Measurements from ENCODE around the gene IPO13.
A peak's percentile ranks its signal among the peaks of the same experiment; 100 is the strongest.

IPO13 gene

DNA sequence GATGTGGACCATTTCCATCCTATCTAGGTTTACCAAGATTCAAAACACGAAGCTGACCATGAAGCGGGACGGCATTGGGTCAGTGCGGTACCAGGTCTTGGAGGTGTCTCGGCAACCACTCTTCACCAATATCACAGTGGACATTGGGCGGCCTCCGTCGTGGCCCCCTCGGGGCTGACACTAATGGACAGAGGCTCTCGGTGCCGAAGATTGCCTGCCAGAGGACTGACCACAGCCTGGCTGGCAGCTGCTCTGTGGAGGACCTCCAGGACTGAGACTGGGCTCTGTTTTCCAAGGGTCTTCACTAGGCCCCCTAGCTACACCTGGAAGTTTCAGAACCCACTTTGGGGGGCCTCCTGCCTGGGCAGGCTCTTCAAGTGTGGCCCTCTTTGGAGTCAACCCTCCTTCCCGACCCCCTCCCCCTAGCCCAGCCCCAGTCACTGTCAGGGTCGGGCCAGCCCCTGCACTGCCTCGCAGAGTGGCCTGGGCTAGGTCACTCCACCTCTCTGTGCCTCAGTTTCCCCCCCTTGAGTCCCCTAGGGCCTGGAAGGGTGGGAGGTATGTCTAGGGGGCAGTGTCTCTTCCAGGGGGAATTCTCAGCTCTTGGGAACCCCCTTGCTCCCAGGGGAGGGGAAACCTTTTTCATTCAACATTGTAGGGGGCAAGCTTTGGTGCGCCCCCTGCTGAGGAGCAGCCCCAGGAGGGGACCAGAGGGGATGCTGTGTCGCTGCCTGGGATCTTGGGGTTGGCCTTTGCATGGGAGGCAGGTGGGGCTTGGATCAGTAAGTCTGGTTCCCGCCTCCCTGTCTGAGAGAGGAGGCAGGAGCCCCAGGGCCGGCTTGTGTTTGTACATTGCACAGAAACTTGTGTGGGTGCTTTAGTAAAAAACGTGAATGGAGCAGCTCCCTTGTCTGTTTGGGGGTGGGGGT lies 43.8 kb downstream of the IPO13 start:
- no peak for DNase-seq (ENCODE audit: low read depth in 2 of 2)

DNA sequence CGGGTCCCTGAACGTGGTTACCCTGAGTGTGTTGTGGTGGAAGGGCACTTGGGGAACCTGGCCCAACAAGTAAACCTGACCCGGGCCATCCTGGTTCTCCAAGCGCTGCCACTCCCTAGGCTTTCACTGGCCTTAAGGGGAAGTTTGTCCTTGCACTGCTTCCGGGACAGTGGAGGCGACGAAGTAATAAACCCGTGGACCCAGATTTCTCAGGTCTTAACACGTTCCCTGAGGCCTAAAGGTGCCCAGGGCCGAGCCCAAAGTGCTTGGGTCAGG lies 44.4 kb downstream of the IPO13 start:
- no peak for DNase-seq (ENCODE audit: low read depth in 2 of 2)

DNA sequence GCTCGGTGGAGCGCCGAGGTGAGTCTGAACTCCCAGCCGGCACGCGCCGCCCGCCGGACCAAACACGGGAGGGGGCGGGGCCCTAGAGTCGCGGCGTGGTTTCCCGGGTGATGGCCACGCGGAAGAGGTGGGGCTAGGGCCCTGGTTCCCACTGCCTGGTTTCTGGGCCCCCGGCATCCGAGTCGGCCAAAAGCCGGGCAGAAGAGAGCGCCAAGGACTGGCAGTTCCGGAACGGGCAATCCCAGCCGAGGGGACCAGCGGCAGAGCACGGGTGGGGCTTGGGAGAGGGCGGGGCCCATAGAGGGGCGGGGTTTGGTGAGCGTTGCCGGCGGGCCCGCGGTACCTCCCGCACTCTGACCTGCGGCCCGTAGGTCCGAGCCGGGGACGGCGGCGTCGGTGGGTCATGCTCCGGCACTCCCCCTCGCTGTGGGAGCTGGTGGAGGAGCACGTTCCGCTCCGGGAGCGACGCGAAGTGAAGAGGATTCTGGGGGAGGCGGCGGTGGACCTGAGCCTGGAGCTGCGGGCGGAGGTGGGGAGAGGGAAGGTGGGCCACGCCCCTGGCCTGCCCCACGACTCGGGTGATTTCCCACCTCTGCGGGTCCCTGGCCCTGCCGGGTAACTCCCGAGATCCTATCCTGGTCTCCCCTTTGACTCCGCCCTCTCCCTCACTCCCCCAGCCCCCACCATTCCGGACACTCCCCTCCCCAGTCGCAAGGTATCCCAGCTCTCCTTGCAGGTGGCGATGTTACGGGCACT lies 44.9 kb downstream of the IPO13 start, which contains the start of gene CCDC24:
TSS of gene CCDC24 (plus strand) at position 124 of the 756 bp plus-strand sequence. CDS start at position 404, 280 bp downstream.
- peak; percentile 60 to 76 for DNase-seq (ENCODE audit: low read depth in 2 of 2)

DNA sequence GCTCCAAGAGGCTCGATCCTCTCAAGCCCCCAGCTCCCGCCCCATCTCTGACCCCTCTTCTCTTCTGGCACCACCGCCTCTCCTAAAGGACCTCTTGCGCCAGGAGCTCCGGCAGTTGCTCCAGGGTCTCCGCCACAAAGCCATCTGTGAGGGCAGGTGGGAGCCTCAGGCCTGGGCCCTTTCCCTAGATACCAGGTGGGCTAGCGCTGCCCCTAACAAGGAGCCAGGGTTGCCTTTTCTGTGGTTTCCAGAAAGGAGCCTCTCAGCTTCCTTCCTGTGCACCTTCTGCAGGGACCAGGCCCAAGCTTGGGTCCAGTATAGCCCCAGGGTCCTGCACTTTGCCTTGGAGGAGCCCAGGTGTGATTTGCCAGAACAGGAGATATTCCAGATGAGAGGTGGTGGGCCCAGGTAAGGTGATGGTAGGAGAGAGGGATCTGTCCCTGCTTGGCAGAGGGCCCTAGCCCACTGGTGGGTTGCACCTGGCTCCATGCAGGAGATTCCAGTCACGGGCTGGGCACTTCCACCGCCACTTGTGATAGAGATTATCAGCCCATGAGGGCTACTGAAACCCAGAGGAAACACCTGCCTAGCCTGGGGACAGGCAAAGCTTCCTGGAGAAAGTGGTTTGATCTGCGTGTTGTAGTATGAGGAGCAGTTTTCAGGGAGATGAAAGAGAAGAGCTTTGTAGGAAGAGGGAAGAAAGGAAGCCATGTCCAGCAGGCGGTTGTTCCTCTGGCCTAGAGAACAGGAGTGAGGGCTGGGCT lies 45.7 kb downstream of the IPO13 start:
- DNase-seq (ENCODE audit: low read depth in 2 of 2), result no peak

DNA sequence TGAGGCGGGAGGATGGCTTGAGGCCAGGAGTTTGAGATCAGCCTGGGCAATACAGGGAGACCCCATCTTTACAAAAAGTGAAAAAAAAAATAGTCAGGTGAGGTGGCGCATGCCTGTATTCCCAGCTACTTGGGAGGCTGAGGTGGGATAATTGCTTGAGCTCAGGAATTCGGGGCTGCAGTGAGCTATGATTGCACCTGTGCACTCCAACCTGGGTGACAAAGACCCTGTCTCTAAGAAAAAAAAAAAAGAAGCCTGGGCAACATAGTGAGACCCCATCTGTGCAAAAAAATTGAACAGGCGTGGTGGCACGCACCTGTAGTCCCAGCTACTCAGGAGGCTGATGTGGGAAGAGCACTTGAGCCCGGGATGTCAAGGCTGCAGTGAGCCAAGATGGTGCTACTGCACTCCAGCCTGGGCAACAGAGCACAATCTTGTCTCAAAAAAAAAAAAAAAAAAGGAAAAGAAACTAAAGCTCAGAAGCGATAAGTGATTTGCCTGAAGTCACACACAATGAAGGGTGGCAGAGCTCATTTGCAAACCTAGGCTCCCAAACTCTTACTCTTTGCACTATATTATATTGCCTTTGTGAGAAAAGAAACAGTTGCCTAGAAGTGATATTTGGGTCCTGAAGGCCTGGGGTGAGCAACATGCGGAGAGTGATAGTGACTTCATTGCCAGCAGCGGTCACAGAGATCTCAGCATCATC lies 46.6 kb downstream of the IPO13 start:
- no peak for DNase-seq (ENCODE audit: low read depth in 2 of 2)

DNA sequence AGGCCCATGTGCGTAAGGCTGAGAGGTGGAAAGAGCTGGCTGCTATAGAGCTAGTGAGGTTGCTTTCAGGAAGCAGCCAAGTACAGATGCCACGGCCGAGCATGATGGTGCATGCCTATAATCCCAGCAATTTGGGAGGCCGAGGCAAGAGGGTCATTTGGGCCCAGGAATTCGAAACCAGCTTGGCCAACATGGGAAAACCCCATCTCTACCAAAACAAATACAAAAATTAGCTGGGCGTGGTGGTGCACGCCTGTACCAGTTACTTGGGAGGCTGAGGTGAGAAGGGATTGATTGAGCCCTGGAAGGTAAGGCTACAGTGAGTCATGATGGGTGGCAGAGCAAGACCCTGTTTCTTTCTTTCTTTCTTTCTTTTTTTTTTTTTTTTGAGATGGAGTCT lies 47.3 kb downstream of the IPO13 start:
- DNase-seq (ENCODE audit: low read depth in 2 of 2), result no peak

DNA sequence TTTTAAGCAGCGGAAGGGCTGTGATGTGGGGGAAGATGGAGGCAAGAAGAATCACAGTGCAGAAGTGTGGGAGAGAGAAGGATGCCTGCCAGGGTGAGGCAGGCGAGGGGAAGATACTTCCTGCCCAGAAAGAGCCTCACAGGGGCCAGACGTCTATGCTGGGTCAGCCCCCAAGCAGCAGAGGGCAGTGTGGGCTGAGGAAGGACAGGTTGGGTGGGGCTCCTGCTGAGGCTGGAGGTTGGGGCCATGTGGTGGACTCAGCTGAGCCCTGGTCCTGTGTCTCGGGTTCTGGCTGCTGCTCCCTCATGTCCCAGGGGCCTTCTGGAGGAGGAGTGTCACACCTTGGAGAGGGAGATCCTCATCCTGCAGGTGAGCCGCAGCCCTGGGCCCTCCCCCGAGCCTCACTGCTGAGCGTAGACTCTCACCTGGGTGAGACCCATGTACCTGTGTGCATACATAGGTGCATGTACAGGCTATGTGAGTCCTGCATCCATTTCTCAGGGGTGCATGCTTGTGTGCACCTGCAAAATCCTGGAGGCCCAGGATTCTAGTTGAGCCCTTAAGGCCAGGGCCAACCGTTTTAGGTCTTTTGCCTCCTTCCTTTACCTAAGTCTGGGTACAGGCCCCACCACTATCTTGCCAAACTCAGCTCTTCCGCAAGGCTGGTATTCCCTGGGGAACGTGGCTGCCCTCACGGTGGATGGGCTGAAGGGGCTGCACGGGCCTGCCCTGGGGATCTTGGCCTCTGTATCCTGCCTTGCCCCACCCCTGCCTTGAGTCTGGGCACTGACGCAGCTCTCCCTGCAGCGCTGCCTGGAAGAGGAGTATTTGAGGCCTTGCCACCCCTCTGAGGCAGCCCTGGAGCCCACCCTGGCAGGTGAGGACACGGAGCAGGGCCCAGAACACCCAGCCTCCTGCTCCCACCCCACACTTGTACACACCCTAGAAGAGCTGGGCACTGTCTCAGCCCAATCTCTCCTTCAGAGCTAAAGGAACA lies 48.3 kb downstream of the IPO13 start:
- DNase-seq (ENCODE audit: low read depth in 2 of 2), result no peak

DNA sequence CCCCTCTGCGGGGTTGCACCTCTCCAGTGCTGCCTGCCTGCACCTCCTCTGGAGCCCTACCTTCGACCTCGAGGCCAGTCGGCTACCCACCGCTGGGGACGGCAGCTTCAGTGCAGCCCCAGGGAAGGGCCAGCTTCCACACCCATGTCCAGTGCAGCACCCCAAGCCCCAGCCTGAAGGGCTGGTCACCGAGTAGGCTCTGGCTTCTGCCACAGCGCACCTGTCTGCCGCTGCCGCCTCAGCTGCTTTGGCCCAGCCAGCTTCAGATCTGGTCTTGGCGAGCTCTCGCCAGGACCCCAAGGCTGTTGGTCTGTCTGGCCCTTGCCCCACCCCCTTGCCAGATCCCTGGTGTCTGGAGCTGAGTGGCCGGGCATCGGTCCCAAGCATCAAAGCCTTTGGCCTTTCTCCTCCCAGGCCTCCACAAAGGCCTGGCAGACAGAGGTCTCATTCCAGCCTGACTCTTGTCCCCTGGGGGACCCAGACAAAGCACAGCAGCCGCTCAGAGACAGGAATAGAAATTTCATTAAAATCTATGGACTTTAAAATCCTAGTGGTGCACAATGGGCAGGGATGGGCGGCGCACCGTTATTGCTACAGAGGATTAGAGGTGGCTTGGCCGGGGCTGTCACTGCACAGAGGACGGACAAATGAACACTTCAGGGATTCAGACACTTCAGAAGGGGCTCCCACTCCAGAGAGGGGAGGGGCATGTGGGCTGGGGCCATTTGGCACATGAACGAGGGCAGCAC lies 49.4 kb downstream of the IPO13 start:
- no peak for DNase-seq (ENCODE audit: low read depth in 2 of 2)

DNA sequence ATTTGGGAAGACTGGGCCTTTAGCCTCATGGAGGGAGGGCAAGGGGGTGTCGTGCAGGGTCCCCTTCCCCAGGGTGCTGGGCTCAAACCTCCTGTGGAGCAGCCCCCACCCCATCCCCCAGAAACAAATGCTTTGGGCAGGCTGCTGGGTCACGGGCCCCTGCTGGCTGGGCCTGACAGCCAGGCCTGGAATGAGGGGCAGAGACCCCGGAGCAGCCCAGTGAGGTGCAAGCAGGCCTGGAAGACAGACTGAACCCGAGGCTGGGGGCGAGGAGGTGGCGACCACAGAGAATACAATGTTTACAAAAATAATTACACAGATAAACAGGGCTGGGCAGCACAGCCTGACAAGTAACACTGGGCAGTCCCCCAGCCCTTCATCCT lies 50.0 kb downstream of the IPO13 start:
- no peak for DNase-seq (ENCODE audit: low read depth in 2 of 2)

DNA sequence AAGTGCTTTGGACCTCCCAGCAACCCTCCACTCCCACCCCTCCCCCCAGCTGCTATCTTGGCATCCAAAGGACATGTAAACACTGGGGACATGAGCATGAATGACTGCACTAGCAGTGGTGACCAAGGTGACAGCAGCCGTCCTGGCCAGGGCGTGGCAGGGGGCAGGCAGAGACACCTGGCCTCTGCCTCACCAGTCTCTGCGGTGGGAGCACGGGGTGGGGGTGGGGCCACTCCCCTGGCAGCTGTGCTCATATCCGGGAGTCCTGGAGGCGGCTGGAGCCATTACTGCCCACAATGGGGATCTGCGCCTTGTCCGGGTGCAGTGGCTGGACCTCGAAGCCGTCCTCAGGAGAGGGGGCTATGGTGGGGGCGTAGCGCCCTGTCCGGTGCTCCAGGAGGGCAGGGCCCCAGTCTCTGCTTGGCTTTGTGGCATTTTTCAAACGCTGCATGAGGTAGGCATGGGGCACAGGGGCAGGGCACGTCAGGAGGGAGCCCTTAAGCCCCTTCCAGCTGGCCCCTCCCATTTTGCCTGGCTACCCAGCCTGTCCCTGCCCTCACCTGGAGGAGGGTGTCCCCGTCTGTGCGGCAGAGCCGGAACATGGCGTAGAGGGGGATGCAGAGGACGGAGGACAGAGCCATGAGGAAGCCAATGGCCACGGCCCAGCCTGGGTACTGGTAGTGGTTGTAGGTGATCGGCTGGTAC lies 50.7 kb downstream of the IPO13 start:
- no peak for DNase-seq (ENCODE audit: low read depth in 2 of 2)

DNA sequence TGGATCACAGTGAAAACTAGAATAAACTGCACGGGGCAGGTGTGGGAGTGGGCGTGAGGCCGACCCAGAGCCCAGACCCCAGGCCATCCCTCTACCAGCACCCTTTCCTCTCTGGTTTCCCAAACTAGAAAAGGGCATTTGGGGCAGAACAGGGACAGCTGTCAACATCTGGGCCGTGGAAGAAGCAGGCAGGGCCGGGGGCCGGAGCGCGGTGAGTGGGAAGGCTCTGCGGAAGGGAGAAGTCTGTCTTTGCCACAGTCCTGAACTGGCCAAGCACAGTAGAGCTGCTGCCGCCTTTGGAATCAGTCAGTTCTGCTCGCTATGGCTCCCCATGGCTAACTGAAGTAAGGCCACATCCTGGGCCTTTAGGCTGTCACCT lies 51.2 kb downstream of the IPO13 start:
- DNase-seq (ENCODE audit: low read depth in 2 of 2), result no peak

DNA sequence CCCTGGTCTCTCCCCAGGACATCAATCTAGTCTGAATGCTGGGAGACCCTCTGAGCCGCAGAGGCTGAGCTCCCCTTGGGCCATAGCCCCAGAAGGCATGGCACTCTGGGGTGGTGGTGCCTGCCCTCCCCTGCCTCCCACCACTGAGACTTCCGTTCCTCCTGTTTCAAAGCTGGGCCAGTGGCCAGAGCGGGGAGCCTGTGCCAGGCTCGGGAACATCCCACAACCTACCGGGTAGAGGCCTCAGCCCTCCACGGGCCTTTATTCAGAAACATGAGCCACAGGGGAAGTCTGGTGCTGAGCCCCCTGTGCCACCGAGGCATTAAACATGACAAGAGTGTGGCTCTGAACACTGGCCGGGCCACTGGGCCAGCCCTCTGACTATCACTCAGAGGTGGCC lies 52.7 kb downstream of the IPO13 start:
- DNase-seq (ENCODE audit: low read depth in 2 of 2), result no peak

DNA sequence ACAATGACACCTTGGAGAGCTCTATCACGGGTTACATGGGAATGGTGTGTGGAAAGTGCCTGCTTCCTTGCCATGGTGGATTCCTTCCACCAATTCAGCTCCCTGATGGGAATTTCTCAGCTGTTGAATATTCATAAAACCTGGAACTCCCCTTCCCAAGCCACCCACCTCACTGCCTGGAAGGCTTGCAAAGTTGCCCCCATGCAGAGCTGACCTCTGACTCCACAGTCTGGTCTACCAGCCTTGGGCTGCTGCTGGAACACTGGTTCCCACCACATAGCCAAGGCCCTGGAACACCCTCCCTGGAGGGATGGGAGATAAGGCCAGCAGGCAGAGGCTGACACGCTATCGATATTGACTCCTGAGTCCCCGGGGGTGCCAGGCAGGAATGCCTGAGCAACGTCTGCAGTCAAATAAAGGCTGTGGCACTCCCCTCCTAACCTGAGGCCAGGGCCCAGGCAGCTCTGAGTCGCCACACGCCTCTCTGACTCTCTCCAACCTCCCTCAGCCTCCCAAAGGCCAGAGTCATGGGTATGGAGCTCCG lies 53.4 kb downstream of the IPO13 start:
- no peak for DNase-seq (ENCODE audit: low read depth in 2 of 2)

DNA sequence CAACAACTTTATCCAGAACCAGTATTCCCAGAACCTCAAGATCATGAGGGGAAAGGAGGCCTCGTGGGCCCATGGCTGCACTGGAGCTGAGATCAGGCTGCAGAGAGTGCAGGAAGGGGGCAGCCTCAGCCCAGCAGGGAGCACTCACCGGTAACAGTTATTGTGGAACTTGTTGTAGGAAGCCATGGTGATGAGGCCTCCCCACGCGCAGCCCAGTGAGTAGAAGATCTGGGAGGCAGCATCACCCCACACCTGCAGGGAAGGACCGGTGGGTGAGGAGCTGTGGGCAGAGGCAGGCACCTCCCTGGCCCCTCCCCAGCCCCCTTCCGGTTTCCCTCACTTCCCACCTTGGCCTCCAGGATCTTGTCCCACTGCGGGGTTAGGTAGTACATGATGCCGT lies 55.4 kb downstream of the IPO13 start:
- no peak for DNase-seq (ENCODE audit: low read depth in 2 of 2)

DNA sequence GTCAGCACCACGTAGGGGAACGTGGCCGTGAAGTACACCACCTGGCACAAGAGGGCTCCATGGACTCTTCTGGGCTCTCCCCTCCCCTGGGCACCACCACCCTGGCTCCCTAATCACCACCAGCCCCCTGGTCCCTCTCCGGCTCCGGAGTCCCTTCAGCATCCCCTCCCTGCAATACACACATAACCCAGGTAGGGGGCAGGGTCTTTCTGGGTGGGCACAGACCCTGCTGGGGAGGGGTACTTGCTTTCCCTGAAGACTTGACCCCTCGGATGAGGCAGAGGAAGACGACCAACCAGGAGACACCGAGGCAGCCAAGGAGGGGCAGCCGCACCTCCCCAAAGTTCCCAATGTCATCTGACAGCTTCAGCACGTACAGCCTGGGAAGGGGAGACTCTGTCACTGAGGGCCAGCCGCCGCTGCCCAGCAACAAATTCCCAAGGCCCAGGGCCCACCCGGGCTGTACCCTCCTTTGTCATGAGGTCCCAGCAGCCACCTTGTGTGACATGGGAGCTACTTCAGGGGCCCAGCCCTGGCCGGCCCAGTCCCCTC lies 55.9 kb downstream of the IPO13 start:
- DNase-seq (ENCODE audit: low read depth in 2 of 2), result no peak

DNA sequence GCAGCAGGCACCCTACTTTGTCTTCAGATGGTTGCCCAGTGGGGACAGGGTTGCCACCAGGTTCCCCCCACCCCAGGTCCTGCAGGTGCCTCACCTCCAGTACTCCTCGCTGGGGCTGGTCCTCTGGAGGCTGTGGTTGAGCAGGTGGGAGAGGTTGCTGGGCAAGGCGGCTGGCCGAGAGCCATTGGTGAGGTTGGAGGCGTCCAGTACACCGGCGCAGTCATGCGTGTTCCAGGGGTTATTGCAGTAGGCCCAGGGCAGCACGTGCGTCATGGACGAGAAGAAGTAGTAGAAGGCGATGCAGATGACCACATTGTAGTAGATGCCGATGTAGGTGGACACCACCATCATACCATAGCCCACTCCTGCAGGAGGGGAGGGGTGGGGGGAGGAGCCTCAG lies 61.5 kb downstream of the IPO13 start:
- no peak for DNase-seq (ENCODE audit: low read depth in 2 of 2)

DNA sequence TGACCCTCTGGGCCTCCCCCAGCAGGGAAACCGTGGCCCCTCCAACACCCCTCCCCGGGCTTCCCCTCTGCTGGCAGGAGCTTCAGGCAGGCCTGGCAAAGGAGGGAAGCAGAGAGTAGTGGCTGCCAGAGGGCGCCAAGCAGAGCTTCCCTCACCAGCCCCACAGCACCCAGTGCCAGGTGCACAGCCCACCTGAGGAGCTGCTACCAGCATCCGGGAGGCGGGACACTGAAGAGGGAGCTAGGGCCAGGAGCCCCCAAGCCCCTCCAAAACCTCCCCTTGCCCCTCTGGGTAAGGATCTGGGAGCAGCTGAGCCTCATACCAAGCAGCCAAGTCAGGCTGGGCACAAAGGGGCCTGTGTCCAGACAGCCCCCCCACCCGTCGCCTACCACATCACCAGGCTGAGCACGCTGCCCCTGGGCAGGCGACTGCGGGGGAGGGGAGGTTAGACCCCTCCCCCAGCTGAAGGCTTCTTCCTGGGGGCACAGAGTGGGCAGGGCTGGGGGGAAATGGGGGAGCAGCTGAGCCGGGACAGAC lies 64.3 kb downstream of the IPO13 start:
- no peak for DNase-seq (ENCODE audit: low read depth in 2 of 2)

DNA sequence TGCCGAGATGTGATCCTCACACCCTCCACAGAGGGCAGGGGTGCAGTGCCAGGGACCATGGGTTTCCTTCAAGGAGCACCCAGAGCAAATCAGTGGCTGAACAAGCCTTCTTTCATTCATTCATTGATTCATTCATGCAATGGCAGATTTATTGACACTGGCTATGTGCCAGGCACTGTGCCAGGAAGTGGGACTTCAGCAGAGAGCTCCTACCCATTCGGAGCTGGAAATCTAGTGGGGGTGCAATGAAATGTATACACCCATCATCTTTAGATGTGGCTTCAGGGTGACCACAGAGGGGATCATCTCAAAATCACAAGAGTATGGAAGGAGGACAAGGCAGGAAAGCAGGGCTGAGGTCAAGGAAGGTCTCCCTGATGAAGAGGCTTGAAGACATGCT lies 65.7 kb downstream of the IPO13 start:
- no peak for DNase-seq (ENCODE audit: low read depth in 2 of 2)
